Neuronal stem cell (in vitro differentiated cells): ENCODE data around the gene FOXO3.

ENCODE experiments used
- DNase-seq: peaks from one replicate; pipeline ENCODE4 v3.0.0-alpha.2; 2013; ENCODE audit warnings: low spot score
- H2AFZ ChIP-seq: one replicate; pipeline ENCODE4 v1.6.1; 2013; ENCODE audit warnings: mild to moderate bottlenecking, low read length, inconsistent platforms
- H2AK5ac ChIP-seq: 2 replicates; pipeline ENCODE4 v1.6.1; 2013; ENCODE audit warnings: low read depth, mild to moderate bottlenecking, inconsistent platforms, low read length, moderate library complexity, mixed read lengths
- H2BK120ac ChIP-seq: 2 replicates; pipeline ENCODE4 v1.6.1; 2013; ENCODE audit warnings: low read depth, mild to moderate bottlenecking, inconsistent platforms, low read length, moderate library complexity, mixed read lengths
- H2BK12ac ChIP-seq: one replicate; pipeline ENCODE4 v1.6.1; 2013; ENCODE audit warnings: low read length, inconsistent platforms
- H2BK15ac ChIP-seq: 2 replicates; pipeline ENCODE4 v1.6.1; 2013; ENCODE audit warnings: mild to moderate bottlenecking, low read length, inconsistent platforms, mixed read lengths
- H2BK5ac ChIP-seq: one replicate; pipeline ENCODE4 v1.6.1; 2013; ENCODE audit warnings: inconsistent platforms, mild to moderate bottlenecking, low read length, moderate library complexity
- H3K14ac ChIP-seq: one replicate; pipeline ENCODE4 v1.6.1; 2013; ENCODE audit warnings: low read length, inconsistent platforms
- H3K18ac ChIP-seq: 2 replicates; pipeline ENCODE4 v1.6.1; 2013; ENCODE audit warnings: low read length, inconsistent platforms
- H3K23ac ChIP-seq: 2 replicates; pipeline ENCODE4 v1.6.1; 2013; ENCODE audit warnings: low read depth, mild to moderate bottlenecking, mixed read lengths, low read length, inconsistent platforms; ENCODE audit not compliant: poor library complexity
- H3K27ac ChIP-seq: replicated peaks from 3 replicates; pipeline ENCODE4 v1.5.1; 2013; ENCODE audit warnings: low read length, inconsistent platforms
- H3K27me3 ChIP-seq, 3 experiments: 2 replicates each; pipeline ENCODE4 v1.6.1; 2013; ENCODE audit warnings: low read length in 3 of 3, mild to moderate bottlenecking in 2 of 3, inconsistent platforms in 1 of 3, low read depth in 1 of 3, mixed read lengths in 1 of 3, moderate library complexity in 1 of 3; ENCODE audit not compliant: control insufficient read depth in 3 of 3, insufficient read depth in 3 of 3
- H3K36me3 ChIP-seq, 2 donors: replicated peaks in 1 of 2; 2 replicates each; pipeline ENCODE4 v1.6.1; 2013; ENCODE audit warnings: low read length in 2 of 2; ENCODE audit not compliant: control insufficient read depth in 2 of 2, insufficient read depth in 2 of 2
- H3K4ac ChIP-seq: 2 replicates; pipeline ENCODE4 v1.6.1; 2013; ENCODE audit warnings: inconsistent platforms, mild to moderate bottlenecking, low read length, moderate library complexity
- H3K4me1 ChIP-seq, 2 donors: 1 replicate in 1 of 2; 2 replicates in 1 of 2; pipeline ENCODE4 v1.6.1; 2013; ENCODE audit warnings: low read length in 2 of 2, low read depth in 1 of 2; ENCODE audit not compliant: control insufficient read depth in 2 of 2, insufficient read depth in 1 of 2
- H3K4me2 ChIP-seq: one replicate; pipeline ENCODE4 v1.6.1; 2013; ENCODE audit warnings: mild to moderate bottlenecking, low read length, inconsistent platforms; ENCODE audit not compliant: insufficient read depth, poor library complexity, severe bottlenecking
- H3K4me3 ChIP-seq, 2 donors: 2 replicates each; pipeline ENCODE4 v1.5.1; 2013; ENCODE audit warnings: low read length in 2 of 2, mild to moderate bottlenecking in 2 of 2, inconsistent platforms in 1 of 2, moderate library complexity in 1 of 2
- H3K79me1 ChIP-seq: one replicate; pipeline ENCODE4 v1.6.1; 2013; ENCODE audit warnings: low read depth, mild to moderate bottlenecking, inconsistent platforms, low read length, moderate library complexity
- H3K9ac ChIP-seq: one replicate; pipeline ENCODE4 v1.6.1; 2013; ENCODE audit warnings: mild to moderate bottlenecking, low read depth, low read length, inconsistent platforms; ENCODE audit not compliant: poor library complexity
- H3K9me3 ChIP-seq, 2 donors: replicated peaks in 1 of 2; 2 replicates each; pipeline versions ENCODE3 to v1.6.1; 2013; ENCODE audit warnings: low read length in 2 of 2, mild to moderate bottlenecking in 2 of 2, inconsistent platforms in 1 of 2, low read depth in 1 of 2, mixed read lengths in 1 of 2, moderate library complexity in 1 of 2; ENCODE audit not compliant: control insufficient read depth in 2 of 2, insufficient read depth in 1 of 2
- H4K8ac ChIP-seq: one replicate; pipeline ENCODE4 v1.6.1; 2013; ENCODE audit warnings: low read depth, mild to moderate bottlenecking, inconsistent platforms, low read length, moderate library complexity
- H4K91ac ChIP-seq: one replicate; pipeline ENCODE4 v1.6.1; 2013; ENCODE audit warnings: low read length, low read depth, mild to moderate bottlenecking, inconsistent platforms; ENCODE audit not compliant: poor library complexity
- WGBS, 2 donors: extraction: QIAGEN DNeasy Blood & Tissue Kit; methylation state at CpG; one replicate each; pipeline ENCODE4 v1.1.7; 2013; ENCODE audit warnings: missing lambda C conversion rate in 2 of 2, mixed read lengths in 1 of 2; ENCODE audit not compliant: insufficient read length in 2 of 2, insufficient replicate concordance in 1 of 2; ENCODE audit errors: extremely low coverage in 2 of 2; 5-methylcytosine and 5-hydroxymethylcytosine counted together

Gene FOXO3

DNA sequence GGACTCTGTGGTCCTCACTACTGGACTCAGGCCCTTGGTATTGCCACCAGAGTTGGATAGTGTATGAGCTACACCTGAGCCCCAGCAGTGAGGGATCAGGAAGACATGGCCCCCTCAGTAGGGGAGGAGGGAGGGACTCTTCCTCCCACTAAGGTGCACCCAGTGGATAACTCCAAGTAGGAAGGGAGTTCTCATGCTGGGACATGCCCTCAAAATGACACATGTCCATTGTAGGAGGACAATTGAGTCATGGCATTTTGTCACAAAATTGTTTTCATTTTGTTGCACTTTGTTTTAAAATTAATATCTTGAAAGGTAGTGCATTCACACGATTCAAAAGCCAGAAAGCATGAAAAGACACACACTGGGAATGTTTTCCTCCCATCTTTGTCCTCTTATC, 127.2 kb downstream of the FOXO3 start:
- no peak for DNase-seq
- Histone ChIP-seq H3K79me1 (no peaks in the 10 kb centered on the region), H3K4me2 (no peak overlapping the region), H3K27me3 (no peaks in the 10 kb centered on the region), H3K36me3 (peaks cover 0 to 3% of the 10 kb centered on the region in 2 donors), H3K27ac (no peak overlapping the region), H2BK12ac (no peak overlapping the region), H3K9ac (no peak overlapping the region), H4K91ac (no peak overlapping the region), H3K4me3 (no peak overlapping the region), H2AK5ac (no peak overlapping the region), H3K4ac (no peak overlapping the region), H3K23ac (no peak overlapping the region), H3K14ac (no peak overlapping the region), H3K18ac (no peak overlapping the region), H2BK15ac (no peak overlapping the region), H2BK5ac (no peak overlapping the region), H3K9me3 (no peaks in the 10 kb centered on the region), H2BK120ac (no peak overlapping the region), H3K4me1 (peaks cover 0 to 15% of the 10 kb centered on the region in 2 donors), H2AFZ (no peak overlapping the region), H4K8ac (no peak overlapping the region)
- no CpG with 5 or more reads among the region's 1 CpG for WGBS, 2 donors

GRCh38 chr6:108689272-108690161, 128.8 kb downstream of the FOXO3 start:
- Histone ChIP-seq H2BK15ac (no peak overlapping the region), H2BK120ac (no peak overlapping the region), H3K27me3 (no peaks in the 10 kb centered on the region), H3K18ac (peak overlapping the region; percentile 48), H3K36me3 (peaks cover 0 to 3% of the 10 kb centered on the region in 2 donors), H2AFZ (no peak overlapping the region), H2AK5ac (peak overlapping the region; percentile 27), H3K23ac (peak overlapping the region; percentile 77), H3K4ac (no peak overlapping the region), H3K9me3 (no peaks in the 10 kb centered on the region), H4K8ac (no peak overlapping the region), H4K91ac (no peak overlapping the region), H3K79me1 (no peaks in the 10 kb centered on the region), H3K4me1 (peaks cover 0 to 15% of the 10 kb centered on the region in 2 donors), H3K9ac (no peak overlapping the region), H3K14ac (peak overlapping the region; percentile 2), H3K27ac (no peak overlapping the region), H3K4me3 (no peak overlapping the region), H2BK5ac (peak overlapping the region; percentile 67), H2BK12ac (no peak overlapping the region), H3K4me2 (no peak overlapping the region)
- DNase-seq, result no peak
- no CpG with 5 or more reads among the region's 15 CpGs for WGBS, 2 donors

GRCh38 chr6:108690326-108691049, 129.8 kb downstream of the FOXO3 start:
- Histone ChIP-seq H2AK5ac (no peak overlapping the region), H2AFZ (no peak overlapping the region), H3K9me3 (no peaks in the 10 kb centered on the region), H3K27me3 (no peaks in the 10 kb centered on the region), H2BK15ac (no peak overlapping the region), H3K36me3 (peaks cover 0 to 3% of the 10 kb centered on the region in 2 donors), H2BK12ac (no peak overlapping the region), H3K18ac (no peak overlapping the region), H3K4ac (no peak overlapping the region), H3K9ac (no peak overlapping the region), H3K79me1 (no peaks in the 10 kb centered on the region), H3K4me1 (peaks cover 0 to 15% of the 10 kb centered on the region in 2 donors), H4K91ac (no peak overlapping the region), H4K8ac (no peak overlapping the region), H3K4me2 (no peak overlapping the region), H3K23ac (no peak overlapping the region), H3K27ac (no peak overlapping the region), H3K4me3 (no peak overlapping the region), H2BK120ac (no peak overlapping the region), H2BK5ac (no peak overlapping the region), H3K14ac (no peak overlapping the region)
- WGBS, 2 donors, result no CpG with 5 or more reads among the region's 6 CpGs
- no peak for DNase-seq
